Inferior parietal cortex (tissue), 1 donor: ENCODE measurements around the gene MTHFR.

Source experiments
- DNase-seq: peaks from one replicate; pipeline ENCODE4 v3.0.0-alpha.2; 2016; ENCODE audit errors: extremely low spot score

MTHFR gene

GRCh38 chr1:11782127-11782708, 23.5 kb downstream of the MTHFR start:
- DNase-seq: no peak

DNA sequence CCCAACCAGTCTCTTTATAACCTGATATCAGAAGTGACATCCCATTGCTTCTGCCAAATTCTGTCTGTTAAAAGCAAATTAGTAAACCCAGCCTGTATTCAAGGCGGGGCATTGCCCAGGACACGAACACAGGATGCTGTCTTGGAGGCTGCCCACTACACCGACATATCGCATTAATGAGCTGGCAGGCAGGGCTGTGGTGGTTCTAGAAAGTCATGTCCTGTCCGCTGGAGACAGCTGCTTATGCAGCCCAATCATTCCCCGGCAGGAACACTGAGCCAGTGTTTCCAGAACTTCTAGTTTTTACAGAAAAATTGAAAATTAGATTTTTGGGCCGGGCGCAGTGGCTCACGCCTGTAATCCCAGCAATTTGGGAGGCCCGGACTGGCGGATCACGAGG, 24.5 kb downstream of the MTHFR start:
- DNase-seq: no peak

- DNase-seq: no peak
These were observed 25.2 kb downstream of the MTHFR start for GRCh38 chr1:11780380-11781147.

DNA sequence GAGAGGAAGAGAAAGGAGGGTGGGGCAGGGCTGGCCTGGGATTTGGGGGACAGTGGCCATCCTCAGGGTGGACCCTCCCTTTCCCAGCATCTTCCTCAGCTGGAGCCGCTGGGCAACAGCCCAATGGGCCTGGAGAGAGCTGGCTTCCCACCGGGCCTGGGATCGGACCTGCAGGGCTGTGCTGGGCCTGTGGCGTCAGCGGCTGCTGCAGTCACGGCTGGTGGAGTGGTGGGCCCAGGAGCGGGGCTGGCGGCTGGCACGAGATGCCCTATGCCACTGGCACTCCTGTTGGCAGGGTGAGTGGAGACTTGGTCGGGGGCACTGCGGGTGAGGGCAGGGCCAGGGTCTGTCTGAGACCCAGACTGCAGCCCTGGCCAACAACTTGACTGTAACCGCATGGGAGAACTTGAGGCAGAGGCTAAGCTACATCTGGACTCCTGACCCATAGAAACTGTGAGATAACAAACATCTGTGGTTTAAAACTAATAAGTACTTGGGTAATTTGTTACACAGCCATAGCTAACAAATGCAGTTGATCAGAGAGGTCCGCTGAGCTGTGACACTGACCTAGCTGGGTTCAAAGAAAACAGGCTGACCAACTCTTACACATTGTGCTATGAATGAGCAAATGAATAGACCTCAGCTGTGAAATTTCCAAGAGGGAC, 25.9 kb downstream of the MTHFR start:
- no peak for DNase-seq

DNA sequence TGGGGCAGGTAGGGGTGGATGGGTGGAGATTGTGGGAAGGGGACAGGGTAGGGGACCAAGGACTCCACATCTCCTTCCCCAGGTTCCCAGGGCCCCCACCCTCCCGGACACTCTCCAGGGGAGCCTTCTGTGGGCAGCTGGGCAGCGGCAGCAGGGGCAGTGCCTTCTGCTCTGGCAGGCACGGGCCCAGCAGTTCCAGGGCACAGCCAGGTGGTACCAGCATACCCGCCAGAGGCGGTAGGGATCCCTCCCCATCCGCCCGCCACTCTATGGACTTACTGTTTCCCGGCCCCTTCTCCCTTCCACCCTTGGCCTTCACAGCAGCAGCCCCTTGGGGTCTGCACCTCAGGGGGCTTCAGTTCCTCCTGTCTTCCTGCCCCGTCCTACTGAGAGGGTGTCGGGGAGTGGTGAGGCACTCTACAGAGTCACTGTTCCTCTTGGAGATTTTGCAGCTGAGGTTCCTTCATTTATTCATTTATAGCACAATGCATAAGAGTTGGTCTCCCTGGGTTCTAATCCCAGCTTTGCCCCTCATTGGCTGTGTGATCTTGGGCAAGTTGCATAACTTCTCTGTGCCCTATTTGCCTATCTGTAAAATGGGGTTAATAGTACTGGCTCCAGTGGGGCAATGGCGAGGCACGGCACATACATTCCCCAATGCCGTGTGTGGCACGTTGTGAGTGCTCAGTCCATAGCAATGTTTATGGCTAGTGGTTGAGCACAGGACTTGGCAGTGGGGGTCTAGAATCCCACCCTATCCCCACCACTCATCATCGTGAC, 26.7 kb downstream of the MTHFR start:
- no peak for DNase-seq

DNA sequence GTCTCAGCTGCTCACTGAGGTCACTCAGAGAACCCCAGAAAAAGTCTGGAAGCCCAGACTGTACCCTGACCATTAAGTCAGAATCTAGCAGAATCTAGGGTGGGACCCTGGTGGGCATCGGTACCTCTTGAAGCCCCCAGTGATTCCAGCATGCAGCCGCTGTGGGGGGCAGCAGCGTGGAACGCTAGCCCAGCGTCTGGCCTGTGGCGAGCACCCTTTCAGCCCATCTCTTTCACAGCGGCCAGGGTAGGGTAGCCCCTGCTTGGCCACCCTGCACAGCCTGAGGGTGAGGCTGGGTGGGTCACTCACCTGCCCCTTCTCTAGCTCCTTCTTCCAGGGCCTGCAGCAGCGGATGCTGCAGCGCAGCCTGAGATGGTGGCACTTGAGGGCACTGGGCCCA, 27.4 kb downstream of the MTHFR start:
- DNase-seq: no peak

DNA sequence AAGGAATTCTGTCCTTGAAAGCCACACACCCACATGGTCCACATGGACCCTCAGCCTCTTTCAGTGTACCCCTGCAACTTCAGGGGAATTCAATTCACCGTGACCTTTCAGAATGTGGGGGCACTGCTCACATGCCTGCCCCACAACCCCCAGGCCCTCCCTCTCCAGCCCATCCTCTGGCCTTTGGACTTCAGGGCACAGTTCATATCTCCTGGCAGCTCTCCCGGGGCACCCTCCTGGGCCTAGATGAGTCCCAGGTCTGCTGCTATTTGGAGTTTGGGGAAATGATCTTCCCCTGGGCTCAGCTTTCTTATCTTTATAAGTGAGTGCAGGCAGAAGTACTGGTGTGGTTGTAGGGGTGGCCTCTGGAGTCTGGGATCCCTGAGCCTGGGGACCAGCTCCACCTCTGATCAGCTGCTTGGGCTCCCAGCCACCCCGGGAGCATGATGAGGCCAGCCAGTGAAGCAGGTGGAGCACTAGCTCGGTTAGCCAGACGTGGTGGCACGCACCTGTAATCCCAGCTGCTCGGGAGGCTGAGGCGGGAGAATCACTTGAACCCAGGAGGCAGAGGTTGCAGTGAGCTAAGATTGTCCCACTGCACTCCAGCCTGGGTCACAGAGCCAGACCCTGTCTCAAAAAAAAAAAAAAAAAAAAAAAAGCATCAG, 28.0 kb downstream of the MTHFR start:
- no peak for DNase-seq

- DNase-seq: no peak
These were observed 31.0 kb downstream of the MTHFR start for GRCh38 chr1:11774753-11775152.

GRCh38 chr1:11772458-11772857, 33.3 kb downstream of the MTHFR start:
- DNase-seq: no peak

- DNase-seq: no peak
These were observed 34.2 kb downstream of the MTHFR start for GRCh38 chr1:11771481-11772043.

DNA sequence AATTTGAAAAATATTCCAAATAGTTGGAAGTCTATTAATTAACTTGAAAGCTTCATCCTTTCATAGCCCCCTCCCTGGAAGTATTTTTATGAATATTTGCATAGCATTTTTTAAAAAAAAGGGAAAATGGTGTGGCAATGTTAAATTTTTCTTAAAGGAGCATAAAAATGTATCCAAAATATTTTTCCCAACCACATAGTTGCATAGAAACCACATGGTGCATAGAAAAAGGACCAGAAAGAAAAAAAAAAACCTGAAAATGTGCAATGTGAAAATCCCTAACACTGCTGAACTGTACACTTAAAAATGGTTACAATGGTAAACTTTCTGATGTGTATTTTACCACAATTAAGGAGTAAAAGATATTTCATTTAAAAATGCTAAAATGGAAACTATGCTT, 35.8 kb downstream of the MTHFR start:
- DNase-seq: no peak

- no peak for DNase-seq
These were observed 36.5 kb downstream of the MTHFR start for GRCh38 chr1:11769274-11769673.

DNA sequence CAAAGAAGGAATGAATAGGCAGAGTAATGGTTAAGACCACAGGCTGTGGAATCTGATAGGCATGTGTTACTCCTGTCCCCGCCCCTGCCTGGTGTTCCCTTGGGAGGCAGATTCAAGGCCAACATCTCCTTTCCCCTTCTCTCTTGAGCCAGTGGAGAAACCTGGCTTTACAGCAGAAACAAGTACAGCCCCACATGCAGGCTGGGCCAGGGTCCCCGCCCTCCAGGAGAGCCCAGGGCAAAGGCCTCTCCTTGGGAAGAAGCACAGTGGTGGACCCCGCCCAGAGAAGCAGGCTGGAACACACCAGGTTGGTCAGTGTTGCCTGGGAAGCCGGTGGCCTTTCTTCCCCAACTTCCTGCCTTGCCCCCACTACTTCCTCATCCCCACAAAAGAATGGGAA, 36.9 kb downstream of the MTHFR start:
- DNase-seq: no peak

DNA sequence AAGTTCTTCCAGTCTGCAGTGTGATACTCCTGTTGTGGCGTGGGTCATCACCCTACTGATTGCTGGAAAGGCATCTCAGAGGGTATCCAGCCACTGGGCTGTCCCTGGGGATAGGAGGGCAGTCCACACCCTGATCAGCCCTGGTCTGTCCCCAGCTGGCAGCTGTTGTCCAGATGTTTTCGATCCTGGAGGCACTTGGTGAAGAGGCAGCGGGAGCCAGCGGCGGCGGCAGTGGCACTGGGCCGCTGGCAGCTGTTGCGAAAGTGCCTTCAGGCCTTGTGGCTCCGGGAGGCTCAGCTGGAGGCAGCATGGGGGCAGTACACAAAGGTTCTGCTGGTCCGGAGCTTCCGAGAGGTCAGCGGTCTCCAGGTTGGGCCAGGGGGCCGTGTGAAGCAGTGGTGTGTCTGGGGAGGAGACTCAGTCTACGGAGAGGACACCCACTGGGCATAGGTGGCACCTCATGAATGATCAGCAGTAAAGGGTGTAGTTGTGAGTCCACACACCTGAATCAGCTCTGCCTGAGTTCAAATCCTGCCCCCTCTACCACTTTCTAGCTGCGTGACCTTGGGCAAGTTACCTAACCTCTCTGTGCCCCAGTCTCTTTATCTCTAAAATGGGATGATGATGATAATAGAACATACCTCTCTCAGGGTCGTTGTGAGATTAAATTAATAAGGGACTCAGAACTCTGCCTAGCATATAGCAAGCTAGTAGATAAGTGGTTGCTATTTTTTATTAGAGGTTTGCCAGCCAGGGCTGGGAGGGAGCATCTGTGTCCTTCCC, 37.7 kb downstream of the MTHFR start:
- no peak for DNase-seq

- DNase-seq: no peak
These were observed 39.4 kb downstream of the MTHFR start for GRCh38 chr1:11766429-11766776.

- DNase-seq: no peak
These were observed 39.9 kb downstream of the MTHFR start for GRCh38 chr1:11765661-11766428.

- no peak for DNase-seq
These were observed 41.2 kb downstream of the MTHFR start for GRCh38 chr1:11764519-11764918.

GRCh38 chr1:11764115-11764514, 41.6 kb downstream of the MTHFR start:
- DNase-seq: no peak

- DNase-seq: no peak
These were observed 43.8 kb downstream of the MTHFR start, which contains the start of gene C1orf167 for GRCh38 chr1:11761988-11762406. Gene C1orf167, plus strand, starts transcription at chr1:11762193. Its CDS starts 2,208 bp downstream, at chr1:11764401.

- DNase-seq: no peak
These were observed 44.5 kb downstream of the MTHFR start for GRCh38 chr1:11761285-11761684.
